Nephron (organoid): ENCODE data around the gene TLR3.
A peak's percentile ranks its signal among the peaks of the same experiment; 100 is the strongest.

Experiments used
- H3K27ac Mint-ChIP-seq, 3 experiments: 2 replicates each; pipeline ENCODE4 v1.8.0; 2020; ENCODE audit warnings: mixed read lengths in 3 of 3, mild to moderate bottlenecking in 2 of 3, moderate library complexity in 1 of 3
- H3K27me3 Mint-ChIP-seq: 2 replicates; pipeline ENCODE4 v1.8.0; 2021; ENCODE audit warnings: low read depth, mild to moderate bottlenecking, moderate library complexity, mixed read lengths
- H3K36me3 Mint-ChIP-seq: 2 replicates; pipeline ENCODE4 v1.8.0; 2020; ENCODE audit warnings: low read depth, mixed read lengths
- H3K4me1 Mint-ChIP-seq: 2 replicates; pipeline ENCODE4 v1.8.0; 2020; ENCODE audit warnings: mixed read lengths
- H3K4me3 Mint-ChIP-seq, 3 experiments: 2 replicates each; pipeline ENCODE4 v1.8.0; 2020; ENCODE audit warnings: mild to moderate bottlenecking in 3 of 3, mixed read lengths in 3 of 3, moderate library complexity in 2 of 3
- H3K9me3 Mint-ChIP-seq: 2 replicates; pipeline ENCODE4 v1.8.0; 2020; ENCODE audit warnings: mixed read lengths
- TF ChIP-seq, protein P1 (sequence below), 3 experiments: fragments of 200-600 bp; sonication (generic); IDR thresholded peaks; one replicate each; pipeline ENCODE4 v1.5.0; 2021; ENCODE audit warnings: antibody characterized with exemption in 3 of 3; ENCODE audit not compliant: unreplicated experiment in 3 of 3

The TLR3 gene

DNA sequence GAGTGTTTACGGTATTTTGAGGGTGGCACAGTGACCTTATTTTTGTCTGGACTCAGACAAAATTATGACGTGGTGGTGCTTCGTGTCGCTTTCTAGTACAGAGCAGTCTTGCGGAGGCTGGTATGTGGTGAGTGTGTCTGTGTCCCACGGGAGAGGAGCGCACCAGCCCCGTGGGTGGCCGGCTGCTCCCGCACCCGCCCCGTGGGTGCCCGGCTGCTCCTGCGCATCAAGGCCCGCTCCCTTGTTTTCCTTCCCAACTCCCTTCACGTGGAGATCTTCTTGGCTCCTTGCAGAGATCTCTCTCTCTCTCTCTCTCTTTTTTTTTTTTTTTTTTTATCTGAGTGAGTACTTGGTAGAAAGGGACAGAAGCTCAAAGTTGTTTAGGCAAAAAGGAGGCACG is 23.3 kb downstream of the TLR3 start:
- Mint-ChIP-seq H3K27ac (no peak overlapping the region), H3K36me3 (no peaks in the 10 kb centered on the region), H3K4me1 (no peaks in the 10 kb centered on the region), H3K4me3 (no peak overlapping the region), H3K9me3 (no peaks in the 10 kb centered on the region), H3K27me3 (peaks cover 16% of the 10 kb centered on the region)
- TF ChIP-seq, protein P1, sequence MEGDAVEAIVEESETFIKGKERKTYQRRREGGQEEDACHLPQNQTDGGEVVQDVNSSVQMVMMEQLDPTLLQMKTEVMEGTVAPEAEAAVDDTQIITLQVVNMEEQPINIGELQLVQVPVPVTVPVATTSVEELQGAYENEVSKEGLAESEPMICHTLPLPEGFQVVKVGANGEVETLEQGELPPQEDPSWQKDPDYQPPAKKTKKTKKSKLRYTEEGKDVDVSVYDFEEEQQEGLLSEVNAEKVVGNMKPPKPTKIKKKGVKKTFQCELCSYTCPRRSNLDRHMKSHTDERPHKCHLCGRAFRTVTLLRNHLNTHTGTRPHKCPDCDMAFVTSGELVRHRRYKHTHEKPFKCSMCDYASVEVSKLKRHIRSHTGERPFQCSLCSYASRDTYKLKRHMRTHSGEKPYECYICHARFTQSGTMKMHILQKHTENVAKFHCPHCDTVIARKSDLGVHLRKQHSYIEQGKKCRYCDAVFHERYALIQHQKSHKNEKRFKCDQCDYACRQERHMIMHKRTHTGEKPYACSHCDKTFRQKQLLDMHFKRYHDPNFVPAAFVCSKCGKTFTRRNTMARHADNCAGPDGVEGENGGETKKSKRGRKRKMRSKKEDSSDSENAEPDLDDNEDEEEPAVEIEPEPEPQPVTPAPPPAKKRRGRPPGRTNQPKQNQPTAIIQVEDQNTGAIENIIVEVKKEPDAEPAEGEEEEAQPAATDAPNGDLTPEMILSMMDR (IDR thresholded peaks at IDR 0.05; ENCODE audit: unreplicated experiment in 3 of 3), result no peak

DNA sequence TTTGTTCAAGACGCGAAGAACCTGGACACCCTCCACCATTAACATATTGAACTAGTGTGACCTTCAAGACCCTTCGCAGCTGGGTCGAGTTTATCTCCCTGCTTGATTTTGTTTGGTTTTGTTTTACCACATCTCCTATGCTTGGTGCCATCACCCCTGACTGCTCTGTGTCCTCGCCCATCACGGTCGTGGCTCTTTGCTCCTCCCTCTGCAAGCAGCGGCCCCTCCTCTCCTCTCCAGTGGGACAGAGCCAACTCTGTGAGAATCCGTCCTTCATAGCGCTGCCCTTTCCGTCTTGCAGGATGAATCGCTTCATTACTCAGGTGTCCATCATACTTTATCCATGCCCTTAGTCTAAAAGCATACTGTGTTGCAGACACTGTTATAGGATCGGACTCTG is 26.4 kb downstream of the TLR3 start:
- Mint-ChIP-seq H3K36me3 (no peaks in the 10 kb centered on the region), H3K27me3 (peaks cover 15% of the 10 kb centered on the region), H3K4me1 (no peaks in the 10 kb centered on the region), H3K27ac (no peak overlapping the region), H3K4me3 (no peak overlapping the region), H3K9me3 (no peaks in the 10 kb centered on the region)
- TF ChIP-seq, protein P1 (IDR thresholded peaks at IDR 0.05; ENCODE audit: unreplicated experiment in 3 of 3), result no peak

DNA sequence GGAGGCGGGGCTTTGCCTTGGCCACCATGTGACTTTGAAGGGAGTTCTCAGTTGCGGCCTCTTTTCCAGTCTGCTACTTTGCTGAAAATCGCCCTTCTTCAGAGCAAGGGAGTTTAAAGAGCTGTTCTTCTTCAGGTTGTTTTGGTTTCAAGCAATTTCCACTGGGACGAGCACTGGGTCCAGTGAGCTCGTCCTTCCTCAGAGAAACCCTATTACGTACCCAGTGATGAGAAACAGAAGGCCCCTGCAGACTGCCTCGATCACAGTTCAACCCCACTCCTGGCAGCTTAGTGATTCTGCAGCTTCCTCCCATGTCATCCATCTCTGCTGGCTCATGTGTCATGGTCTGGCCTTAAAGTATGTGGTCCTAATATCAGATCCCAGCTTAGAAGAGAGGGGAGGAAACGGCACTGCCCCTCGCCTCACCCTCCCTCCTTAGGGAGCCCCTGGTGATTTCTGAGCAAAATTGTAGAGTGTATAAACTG is 27.8 kb downstream of the TLR3 start:
- H3K36me3 Mint-ChIP-seq, result no peaks in the 10 kb centered on the region
- H3K9me3 Mint-ChIP-seq, result no peaks in the 10 kb centered on the region
- no peaks in the 10 kb centered on the region for H3K4me1 Mint-ChIP-seq
- H3K27ac Mint-ChIP-seq, result no peak overlapping the region
- peaks cover 18% of the 10 kb centered on the region for H3K27me3 Mint-ChIP-seq
- no peak overlapping the region for H3K4me3 Mint-ChIP-seq
- TF ChIP-seq, protein P1 (IDR thresholded peaks at IDR 0.05; ENCODE audit: unreplicated experiment in 3 of 3), result no peak

DNA sequence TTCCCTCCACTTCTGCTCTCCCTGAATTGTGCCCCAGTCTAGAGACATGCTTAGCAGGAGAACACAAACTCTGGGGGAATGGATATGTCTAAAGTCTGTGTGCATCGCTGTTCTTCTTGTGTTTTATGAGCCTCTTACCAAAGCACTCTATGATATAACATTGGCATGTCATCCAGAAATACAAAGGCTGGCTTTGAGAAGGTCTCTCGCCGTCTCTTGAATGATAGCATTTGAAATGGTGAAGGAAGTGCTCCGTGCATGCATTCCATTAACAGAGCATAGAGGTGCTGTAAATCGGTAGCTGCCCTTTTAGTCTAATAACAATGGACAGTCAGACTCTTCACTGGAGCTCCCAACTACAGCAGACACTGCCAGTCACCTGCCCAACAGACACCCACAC is 28.4 kb downstream of the TLR3 start:
- H3K4me1 Mint-ChIP-seq, result no peaks in the 10 kb centered on the region
- peaks cover 19% of the 10 kb centered on the region for H3K27me3 Mint-ChIP-seq
- no peaks in the 10 kb centered on the region for H3K36me3 Mint-ChIP-seq
- H3K27ac Mint-ChIP-seq, result no peak overlapping the region
- TF ChIP-seq, protein P1 (IDR thresholded peaks at IDR 0.05; ENCODE audit: unreplicated experiment in 3 of 3), result no peak
- H3K4me3 Mint-ChIP-seq, result no peak overlapping the region
- no peaks in the 10 kb centered on the region for H3K9me3 Mint-ChIP-seq

DNA sequence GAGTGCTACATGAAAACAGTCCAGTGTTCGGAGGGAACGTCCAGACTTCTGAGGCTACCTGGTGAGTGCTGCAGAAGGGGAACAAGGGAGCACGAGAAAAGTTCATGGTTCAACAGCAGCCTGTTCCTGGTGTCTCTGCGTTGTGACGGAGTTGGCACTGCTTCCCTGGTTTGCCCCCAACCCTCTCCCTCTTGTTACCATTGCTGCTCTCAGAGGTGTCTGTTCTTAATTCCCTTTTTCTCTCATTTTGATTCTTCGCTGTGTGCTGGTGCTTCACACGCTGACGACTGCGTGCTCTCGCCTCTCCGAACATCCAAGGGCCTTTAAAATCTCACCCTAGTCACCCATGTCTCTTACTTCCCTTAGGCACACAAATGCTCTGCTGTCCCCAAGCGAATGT is 34.0 kb downstream of the TLR3 start:
- Mint-ChIP-seq H3K4me1 (peaks cover 7% of the 10 kb centered on the region), H3K27me3 (peaks cover 53% of the 10 kb centered on the region)
- TF ChIP-seq, protein P1 (IDR thresholded peaks at IDR 0.05; ENCODE audit: unreplicated experiment in 3 of 3), result no peak

DNA sequence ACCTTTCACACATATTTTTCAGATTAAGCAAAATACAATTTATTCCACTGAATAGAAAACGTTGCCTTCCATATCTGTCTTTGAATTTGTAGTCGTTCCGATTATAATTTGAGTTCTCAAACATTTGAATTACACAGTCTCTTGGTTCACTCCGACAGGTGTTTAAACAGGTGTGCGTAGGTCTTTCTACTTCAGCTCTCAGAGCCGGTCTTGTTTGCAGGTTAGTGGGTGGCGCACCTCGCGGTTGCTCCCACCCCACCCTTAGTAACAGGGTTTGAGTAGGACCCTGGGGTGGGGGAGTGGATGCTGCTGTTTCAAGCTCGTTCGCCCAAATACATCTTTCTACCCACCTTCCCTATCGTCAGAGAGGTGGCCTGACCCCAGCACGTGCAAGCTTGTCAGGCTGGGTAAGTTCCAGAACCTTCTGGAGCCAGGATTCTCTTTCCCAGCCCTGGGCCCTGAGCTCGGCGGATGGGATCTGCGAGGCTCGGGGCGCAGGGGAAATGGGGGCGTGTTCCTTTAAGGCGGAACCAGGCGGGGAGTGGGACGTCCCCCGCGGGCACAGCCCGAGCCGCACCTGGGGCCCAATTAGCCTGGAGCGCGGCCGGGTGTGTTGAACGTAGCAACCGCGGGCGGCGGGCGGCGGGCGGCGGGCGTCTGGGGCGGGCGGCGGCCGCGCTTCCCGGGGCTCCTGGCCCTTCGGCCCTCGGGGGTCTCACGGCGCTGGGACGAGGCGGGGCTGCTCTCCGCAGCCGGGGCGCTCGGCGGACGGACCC is 35.3 kb downstream of the TLR3 start, which contains the start of gene FAM149A:
TSS of gene FAM149A (plus strand) at position 591 of the 776 bp plus-strand sequence.
- H3K27ac Mint-ChIP-seq, result peak within 1 kb of the TSS; percentile 73 to 82 (median 80)
- H3K9me3 Mint-ChIP-seq, result no peaks in the 10 kb centered on the region
- H3K4me3 Mint-ChIP-seq, result peak within 1 kb of the TSS; percentile 85 to 93 (median 91)
- peaks cover 61% of the 10 kb centered on the region for H3K27me3 Mint-ChIP-seq
- no peaks in the 10 kb centered on the region for H3K36me3 Mint-ChIP-seq
- H3K4me1 Mint-ChIP-seq, result peaks cover 7% of the 10 kb centered on the region
- TF ChIP-seq, protein P1 (IDR thresholded peaks at IDR 0.05; ENCODE audit: unreplicated experiment in 3 of 3), result no peak

More for the DNA sequence above, 34.0 kb downstream of the TLR3 start:
- H3K4me3 Mint-ChIP-seq, result peak overlapping the region; percentile 20 to 70 (median 40)
- H3K36me3 Mint-ChIP-seq, result no peaks in the 10 kb centered on the region
- H3K27ac Mint-ChIP-seq, result no peak overlapping the region
- H3K9me3 Mint-ChIP-seq, result no peaks in the 10 kb centered on the region
